Choroid plexus epithelial cell (primary cell): ENCODE measurements around the gene ALS2.

Experiments used
- DNase-seq: peaks from one replicate; pipeline ENCODE4 v3.0.0-alpha.2; 2010; ENCODE audit warnings: low read depth
- H3K4me3 ChIP-seq: 2 replicates; pipeline ENCODE4 v1.5.1; 2011; ENCODE audit warnings: low read depth, mild to moderate bottlenecking, control low read depth, low read length, moderate library complexity
- TF ChIP-seq, protein P1 (sequence below): conservative IDR thresholded peaks from 2 replicates; pipeline ENCODE4 v1.5.1; 2011; ENCODE audit warnings: low read depth, mild to moderate bottlenecking, control low read depth, inconsistent platforms, low read length, moderate library complexity

ALS2 gene

DNA sequence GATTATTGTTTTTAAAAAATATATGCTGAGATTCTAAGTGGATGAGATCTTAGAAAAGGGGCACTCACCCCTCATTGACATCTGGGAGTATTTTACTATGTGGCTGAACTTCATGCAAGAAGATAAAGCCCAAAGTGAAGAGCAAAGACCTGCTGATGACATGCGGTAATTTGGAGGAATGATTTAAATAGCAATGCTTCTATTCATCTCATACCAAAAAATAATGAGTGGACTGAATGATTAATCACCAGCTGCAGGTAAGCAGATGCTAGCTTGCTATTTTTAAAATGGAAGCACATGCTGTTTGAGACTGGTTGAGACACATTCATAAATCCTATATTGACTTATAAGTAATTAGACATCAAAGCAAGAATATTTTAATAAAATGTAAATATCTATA, 12.9 kb upstream of the ALS2 start:
- no peak for DNase-seq
- TF ChIP-seq, protein P1, sequence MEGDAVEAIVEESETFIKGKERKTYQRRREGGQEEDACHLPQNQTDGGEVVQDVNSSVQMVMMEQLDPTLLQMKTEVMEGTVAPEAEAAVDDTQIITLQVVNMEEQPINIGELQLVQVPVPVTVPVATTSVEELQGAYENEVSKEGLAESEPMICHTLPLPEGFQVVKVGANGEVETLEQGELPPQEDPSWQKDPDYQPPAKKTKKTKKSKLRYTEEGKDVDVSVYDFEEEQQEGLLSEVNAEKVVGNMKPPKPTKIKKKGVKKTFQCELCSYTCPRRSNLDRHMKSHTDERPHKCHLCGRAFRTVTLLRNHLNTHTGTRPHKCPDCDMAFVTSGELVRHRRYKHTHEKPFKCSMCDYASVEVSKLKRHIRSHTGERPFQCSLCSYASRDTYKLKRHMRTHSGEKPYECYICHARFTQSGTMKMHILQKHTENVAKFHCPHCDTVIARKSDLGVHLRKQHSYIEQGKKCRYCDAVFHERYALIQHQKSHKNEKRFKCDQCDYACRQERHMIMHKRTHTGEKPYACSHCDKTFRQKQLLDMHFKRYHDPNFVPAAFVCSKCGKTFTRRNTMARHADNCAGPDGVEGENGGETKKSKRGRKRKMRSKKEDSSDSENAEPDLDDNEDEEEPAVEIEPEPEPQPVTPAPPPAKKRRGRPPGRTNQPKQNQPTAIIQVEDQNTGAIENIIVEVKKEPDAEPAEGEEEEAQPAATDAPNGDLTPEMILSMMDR: no peak
- H3K4me3 ChIP-seq: no peak overlapping the region

DNA sequence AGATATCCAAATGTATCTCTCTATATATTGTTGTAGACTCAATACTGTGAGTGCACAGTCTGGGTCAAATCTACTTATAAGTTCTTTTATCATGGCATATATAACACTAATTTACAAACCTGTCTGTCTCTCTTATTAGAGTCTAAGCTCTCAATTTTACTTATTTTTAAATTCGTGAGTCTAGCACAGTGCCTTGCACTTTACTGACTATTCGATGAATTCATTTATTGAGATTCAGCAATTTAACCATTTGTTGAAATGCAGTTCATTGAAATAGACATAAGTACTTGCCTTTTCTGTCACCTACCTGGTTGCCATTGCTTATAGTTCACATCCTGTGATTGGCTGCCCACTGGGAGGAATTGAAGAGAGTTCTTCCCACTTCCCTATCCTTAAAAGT, 10.3 kb upstream of the ALS2 start:
- no peak for DNase-seq
- TF ChIP-seq, protein P1: no peak
- H3K4me3 ChIP-seq: no peak overlapping the region

DNA sequence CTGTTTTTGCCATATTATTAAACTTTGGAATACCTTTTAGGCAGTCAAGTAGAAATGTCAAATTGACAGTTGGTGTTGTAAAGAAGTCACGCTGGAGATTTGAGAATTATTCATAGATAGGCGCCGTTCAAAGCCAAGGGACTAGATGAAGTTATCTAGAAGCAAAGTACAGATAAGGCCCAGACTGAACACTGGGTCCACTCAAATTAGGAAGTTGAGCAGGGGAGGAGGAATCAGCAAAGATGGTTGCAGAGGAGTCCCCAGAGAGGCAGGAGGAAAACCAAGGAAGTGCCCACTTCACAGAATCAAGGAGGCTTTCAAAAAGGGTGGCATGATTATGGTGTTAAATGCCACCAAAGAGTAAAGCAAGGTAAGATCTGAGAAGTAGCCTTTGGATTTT, 9.6 kb upstream of the ALS2 start:
- H3K4me3 ChIP-seq: no peak overlapping the region
- TF ChIP-seq, protein P1: no peak
- DNase-seq: no peak

DNA sequence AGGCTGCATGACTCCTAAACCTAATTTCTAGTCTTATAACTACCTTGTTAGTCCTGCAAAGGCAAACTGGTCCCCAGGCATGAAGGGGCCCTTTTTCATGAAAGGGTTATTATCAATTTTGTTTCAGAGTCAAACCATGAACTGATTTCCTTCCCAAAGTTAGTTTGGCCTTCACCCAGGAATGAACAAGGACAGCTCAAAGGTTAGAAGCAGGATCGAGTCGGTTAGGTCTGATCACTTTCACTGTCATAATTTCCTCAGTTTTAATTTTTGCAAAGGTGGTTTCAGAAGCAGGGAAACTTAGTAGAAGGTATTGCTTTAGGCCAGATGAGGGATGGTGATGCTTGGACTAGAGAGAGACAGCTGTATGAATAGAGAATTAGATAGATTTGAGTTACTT, 8.7 kb upstream of the ALS2 start:
- TF ChIP-seq, protein P1: no peak
- no peak for DNase-seq
- H3K4me3 ChIP-seq: no peak overlapping the region

DNA sequence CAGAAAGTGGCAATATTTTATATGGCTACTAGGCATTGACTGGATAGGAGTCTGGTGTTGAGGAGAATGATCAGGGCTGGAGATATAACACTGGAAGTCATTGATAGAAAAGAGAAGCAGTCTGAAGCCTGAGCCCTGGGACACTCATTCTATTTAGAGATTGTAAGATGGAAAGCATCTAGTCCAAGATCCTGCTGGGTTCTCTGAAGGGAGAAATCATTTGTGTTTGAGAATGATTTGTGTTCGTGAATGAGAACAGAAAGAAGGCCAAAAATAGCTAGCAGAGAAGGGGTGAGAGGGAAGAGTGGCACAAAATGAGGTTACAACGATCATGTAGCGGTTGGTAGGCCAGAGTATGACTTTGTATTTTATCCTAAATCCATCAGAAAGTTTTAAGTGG, 7.6 kb upstream of the ALS2 start:
- H3K4me3 ChIP-seq: no peak overlapping the region
- TF ChIP-seq, protein P1: no peak
- no peak for DNase-seq

DNA sequence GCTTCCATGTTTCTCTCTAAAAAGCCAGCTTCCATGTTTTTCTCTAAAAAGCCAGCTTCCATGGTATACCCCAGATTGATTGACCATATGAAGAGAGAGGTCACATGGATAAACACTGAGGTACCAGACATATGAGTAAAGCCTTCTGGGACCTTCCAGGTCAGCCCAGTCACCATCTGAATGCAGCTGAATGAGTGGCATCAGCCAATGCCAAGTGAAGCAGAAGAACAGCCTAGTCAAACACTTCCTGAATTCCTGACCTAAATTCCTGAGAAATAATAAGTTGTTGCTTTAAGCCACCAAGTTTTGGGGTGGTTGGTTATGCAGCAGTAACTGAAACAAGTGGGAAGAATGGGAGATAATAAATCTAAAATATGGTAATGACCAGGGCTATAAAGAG, 5.7 kb upstream of the ALS2 start:
- TF ChIP-seq, protein P1: no peak
- DNase-seq: no peak
- H3K4me3 ChIP-seq: no peak overlapping the region

DNA sequence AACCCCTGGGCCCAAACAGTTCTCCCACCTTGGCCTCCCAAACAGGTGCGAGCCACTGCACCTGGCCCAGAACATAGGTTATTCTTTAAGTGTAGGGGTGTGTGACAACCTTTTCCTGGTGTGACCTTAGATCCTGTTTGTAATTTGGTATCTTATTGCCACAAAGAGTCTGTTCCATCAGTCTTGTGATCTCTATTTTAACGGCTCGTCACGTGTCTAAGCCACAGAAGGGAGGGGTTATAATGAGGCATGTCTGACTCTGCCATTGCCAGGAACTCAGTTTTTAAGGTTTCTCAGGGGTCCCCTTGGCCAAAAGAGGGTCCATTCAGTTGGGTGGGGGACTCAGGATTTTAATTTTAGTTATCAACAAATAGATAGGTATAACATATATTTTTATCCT, 4.4 kb upstream of the ALS2 start:
- no peak overlapping the region for H3K4me3 ChIP-seq
- TF ChIP-seq, protein P1: no peak
- DNase-seq: no peak
